Neural progenitor cell (in vitro differentiated cells): ENCODE data around the gene KCNB1. TPM values are rescaled to one million over a fixed set of nuclear protein-coding genes. Genes with fewer than 3 reads are reported as not detected.

Experiments used
- DNase-seq: peaks from one replicate; pipeline ENCODE4 v3.0.0-alpha.2; 2016; ENCODE audit warnings: low spot score
- H2AFZ ChIP-seq: fragments of 200-600 bp; sonication (generic); replicated peaks from 2 replicates; pipeline ENCODE4 v1.6.1; 2016; ENCODE audit warnings: antibody characterized with exemption
- H3F3A ChIP-seq: fragments of 200-600 bp; sonication (generic); 2 replicates; pipeline ENCODE4 v1.6.1; 2016; ENCODE audit warnings: antibody characterized with exemption, low read depth
- H3K27ac ChIP-seq: fragments of 200-600 bp; sonication (generic); 2 replicates; pipeline ENCODE4 v1.5.1; 2016; ENCODE audit warnings: mild to moderate bottlenecking
- H3K27me3 ChIP-seq: fragments of 200-600 bp; sonication (generic); 2 replicates; pipeline ENCODE4 v1.6.1; 2016; ENCODE audit warnings: mild to moderate bottlenecking, moderate library complexity
- H3K36me3 ChIP-seq: fragments of 200-600 bp; sonication (generic); 2 replicates; pipeline ENCODE4 v1.5.1; 2016
- H3K4me1 ChIP-seq: fragments of 200-600 bp; sonication (generic); 2 replicates; pipeline ENCODE4 v1.6.1; 2016; ENCODE audit warnings: mixed run types
- H3K4me2 ChIP-seq: fragments of 200-600 bp; sonication (generic); 2 replicates; pipeline ENCODE4 v1.6.1; 2016
- H3K4me3 ChIP-seq: fragments of 200-600 bp; sonication (generic); 2 replicates; pipeline ENCODE4 v1.5.1; 2016
- H3K79me2 ChIP-seq: fragments of 200-600 bp; sonication (generic); 2 replicates; pipeline ENCODE4 v1.6.1; 2016; ENCODE audit warnings: low read depth
- H3K9ac ChIP-seq: fragments of 200-600 bp; sonication (generic); 2 replicates; pipeline ENCODE4 v1.6.1; 2016
- H3K9me3 ChIP-seq: fragments of 200-600 bp; sonication (generic); 2 replicates; pipeline ENCODE4 v1.5.1; 2016; ENCODE audit warnings: low read depth
- H4K20me1 ChIP-seq: fragments of 200-600 bp; sonication (generic); 2 replicates; pipeline ENCODE4 v1.6.1; 2016; ENCODE audit warnings: low read depth
- H3K27ac Mint-ChIP-seq: 3 replicates; pipeline ENCODE4 v1.8.0; 2021; ENCODE audit warnings: mixed read lengths
- H3K27me3 Mint-ChIP-seq: 2 replicates; pipeline ENCODE4 v1.8.0; 2022; ENCODE audit warnings: low read depth, mild to moderate bottlenecking, inconsistent platforms, moderate library complexity, mixed read lengths; ENCODE audit not compliant: insufficient read depth
- H3K36me3 Mint-ChIP-seq: 3 replicates; pipeline ENCODE4 v1.8.0; 2021; ENCODE audit warnings: mixed read lengths
- H3K4me1 Mint-ChIP-seq: 3 replicates; pipeline ENCODE4 v1.8.0; 2021; ENCODE audit warnings: mixed read lengths
- H3K4me3 Mint-ChIP-seq: 3 replicates; pipeline ENCODE4 v1.8.0; 2021; ENCODE audit warnings: mild to moderate bottlenecking, moderate library complexity, mixed read lengths
- H3K9me3 Mint-ChIP-seq: 3 replicates; pipeline ENCODE4 v1.8.0; 2020; ENCODE audit warnings: mixed read lengths
- CTCF ChIP-seq: fragments of 200-600 bp; sonication (generic); IDR thresholded peaks from 2 replicates; pipeline ENCODE4 v1.5.1; 2017; ENCODE audit warnings: antibody characterized with exemption, mild to moderate bottlenecking
- EZH2 ChIP-seq: fragments of 200-600 bp; sonication (generic); IDR thresholded peaks from 2 replicates; pipeline ENCODE4 v1.6.1; 2017; ENCODE audit warnings: antibody characterized with exemption, mild to moderate bottlenecking, moderate library complexity
- EZH2phosphoT487 ChIP-seq: fragments of 200-600 bp; sonication (generic); IDR thresholded peaks from 2 replicates; pipeline ENCODE4 v1.6.1; 2017; ENCODE audit warnings: antibody characterized with exemption
- total RNA-seq: library from RNA; depleted of rRNA; stranded (reverse); fragments of >200 nt; gene quantifications from 2 replicates; pipeline ENCODE4 v1.2.3, GENCODE V29; 2015; ENCODE audit warnings: low replicate concordance

Gene KCNB1
- total RNA-seq, 1 donor from 2014 or later: 0.97 TPM

- no peak for DNase-seq
- no peak overlapping the region for H3K27ac Mint-ChIP-seq
Observed at GRCh38 chr20:49519777-49520359, 37.4 kb upstream of the KCNB1 start.

DNA sequence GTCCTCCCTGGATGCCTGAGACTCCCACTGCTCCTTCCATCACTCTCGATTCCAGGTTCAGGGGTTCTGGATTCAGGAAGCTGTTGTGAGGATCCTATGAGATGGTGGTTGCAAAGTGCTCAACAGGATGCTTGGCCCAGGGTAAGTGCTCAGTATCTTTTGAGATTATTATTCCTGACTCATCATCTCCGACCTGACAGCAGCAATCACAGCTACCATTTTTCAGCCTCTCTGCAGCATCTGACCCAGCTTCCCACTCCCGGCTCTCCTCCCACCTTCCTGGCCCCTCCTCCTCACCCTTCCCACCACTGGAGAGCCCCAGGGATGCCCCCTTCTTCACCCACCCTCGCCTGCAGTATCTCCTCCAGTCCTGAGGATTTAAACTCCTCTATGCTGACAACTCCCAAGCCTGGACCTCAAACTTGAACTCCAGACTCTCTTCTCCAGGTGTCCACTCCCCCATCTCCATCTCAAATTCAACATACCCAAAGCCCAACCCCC, 36.8 kb upstream of the KCNB1 start:
- no peak for DNase-seq
- no peaks in the 10 kb centered on the region for H3F3A ChIP-seq
- Mint-ChIP-seq H3K36me3 (peaks cover 2% of the 10 kb centered on the region), H3K4me3 (no peak overlapping the region), H3K4me1 (peaks cover 7% of the 10 kb centered on the region), H3K9me3 (no peaks in the 10 kb centered on the region), H3K27ac (no peak overlapping the region), H3K27me3 (peaks cover 10% of the 10 kb centered on the region)
- H3K79me2 ChIP-seq: no peaks in the 10 kb centered on the region
- no peak overlapping the region for H3K4me2 ChIP-seq
- H4K20me1 ChIP-seq: no peaks in the 10 kb centered on the region
- no peak overlapping the region for H2AFZ ChIP-seq
- H3K9ac ChIP-seq: no peak overlapping the region
- no peaks in the 10 kb centered on the region for H3K4me1 ChIP-seq
- TF ChIP-seq EZH2phosphoT487 (no peak), EZH2 (no peak), CTCF (no peak)
- H3K9me3 ChIP-seq: no peaks in the 10 kb centered on the region
- no peak overlapping the region for H3K27ac ChIP-seq
- H3K27me3 ChIP-seq: no peaks in the 10 kb centered on the region
- H3K36me3 ChIP-seq: no peaks in the 10 kb centered on the region
- no peak overlapping the region for H3K4me3 ChIP-seq

More at GRCh38 chr20:49519777-49520359, 37.4 kb upstream of the KCNB1 start:
- Histone ChIP-seq H3K36me3 (no peaks in the 10 kb centered on the region), H3K79me2 (no peaks in the 10 kb centered on the region), H3K27me3 (no peaks in the 10 kb centered on the region), H3K9me3 (no peaks in the 10 kb centered on the region), H4K20me1 (no peaks in the 10 kb centered on the region), H3F3A (no peaks in the 10 kb centered on the region), H3K4me3 (no peak overlapping the region), H3K27ac (no peak overlapping the region), H3K4me2 (no peak overlapping the region), H3K9ac (no peak overlapping the region), H2AFZ (no peak overlapping the region), H3K4me1 (no peaks in the 10 kb centered on the region)
- Mint-ChIP-seq H3K27me3 (peaks cover 10% of the 10 kb centered on the region), H3K36me3 (peaks cover 6% of the 10 kb centered on the region), H3K9me3 (peaks cover 4% of the 10 kb centered on the region), H3K4me1 (peaks cover 7% of the 10 kb centered on the region), H3K4me3 (no peak overlapping the region)
- TF ChIP-seq EZH2 (no peak), CTCF (no peak), EZH2phosphoT487 (no peak)

- no peaks in the 10 kb centered on the region for H3F3A ChIP-seq
- no peak overlapping the region for H3K9ac ChIP-seq
- H3K27me3 Mint-ChIP-seq: peaks cover 11% of the 10 kb centered on the region
- no peaks in the 10 kb centered on the region for H3K4me1 ChIP-seq
- H3K36me3 Mint-ChIP-seq: peaks cover 2% of the 10 kb centered on the region
- H3K4me1 Mint-ChIP-seq: peaks cover 7% of the 10 kb centered on the region
- H2AFZ ChIP-seq: no peak overlapping the region
- no peak for TF ChIP-seq CTCF
- TF ChIP-seq EZH2: no peak
- no peak for TF ChIP-seq EZH2phosphoT487
- no peak overlapping the region for H3K27ac Mint-ChIP-seq
- H3K27me3 ChIP-seq: no peaks in the 10 kb centered on the region
- H3K79me2 ChIP-seq: no peaks in the 10 kb centered on the region
- H3K9me3 Mint-ChIP-seq: no peaks in the 10 kb centered on the region
- H4K20me1 ChIP-seq: no peaks in the 10 kb centered on the region
- no peaks in the 10 kb centered on the region for H3K9me3 ChIP-seq
- H3K4me3 Mint-ChIP-seq: no peak overlapping the region
- no peaks in the 10 kb centered on the region for H3K36me3 ChIP-seq
- no peak overlapping the region for H3K4me3 ChIP-seq
- no peak overlapping the region for H3K27ac ChIP-seq
- DNase-seq: no peak
- H3K4me2 ChIP-seq: no peak overlapping the region
Observed at GRCh38 chr20:49518576-49518975, 36.1 kb upstream of the KCNB1 start.
